ENCODE measurements around the gene EIF4G3. TPM values are rescaled to one million over a fixed set of nuclear protein-coding genes. Genes with fewer than 3 reads are reported as not detected.

The EIF4G3 gene
- total RNA-seq, 4 donors from 2014 or later: 28.3 to 55.5 (median 35.5) TPM

- WGBS, 2 donors: 84 to 88% methylated on average over 3 of the region's 3 CpGs
- peaks cover 0 to 28% (median 0%) of the 10 kb centered on the region in 3 donors for H3K36me3 ChIP-seq
- H3K4me1 ChIP-seq: no peaks in the 10 kb centered on the region
- H3K4me3 ChIP-seq: no peak overlapping the region
- DNase-seq: no peak
- TF ChIP-seq POLR2A (IDR thresholded peaks at IDR 0.05) (no peak), CTCF (IDR thresholded peaks at IDR 0.05) (no peak)
- H3K9me3 ChIP-seq: no peaks in the 10 kb centered on the region
- H3K27ac ChIP-seq: no peak overlapping the region
- H3K27me3 ChIP-seq: no peaks in the 10 kb centered on the region
- intact Hi-C loops (cut with DNase I): no loop called here
These were observed 124.7 kb downstream of the EIF4G3 start for GRCh38 chr1:21052034-21052433.

DNA sequence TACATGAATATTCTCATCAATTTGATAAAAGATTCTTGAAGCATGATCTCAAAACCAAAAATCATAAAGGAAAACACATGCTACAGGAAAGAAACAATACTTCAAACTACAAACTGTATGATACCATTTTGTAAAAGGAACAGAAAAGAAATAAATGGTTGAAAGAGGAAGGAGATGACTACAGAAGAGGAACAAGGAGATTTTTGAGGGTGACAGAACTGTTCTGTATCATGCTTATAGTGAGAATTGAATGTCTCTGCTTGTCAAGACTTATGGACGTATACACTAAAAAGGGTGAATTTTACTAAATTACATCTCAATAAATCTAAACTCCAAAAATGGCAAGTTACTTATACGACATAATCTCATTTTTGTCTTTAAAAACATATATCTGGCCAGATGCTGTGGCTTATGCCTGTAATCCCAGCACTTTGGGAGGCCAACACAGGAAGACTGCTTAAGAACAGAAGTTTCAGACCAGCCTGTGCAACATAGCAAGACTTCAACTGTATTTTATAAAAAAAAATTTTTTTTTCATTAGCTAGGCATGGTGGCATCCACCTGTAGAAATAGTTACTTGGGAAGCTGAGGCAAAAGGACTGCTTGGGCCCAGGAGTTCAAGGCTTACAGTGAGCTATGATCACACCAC, 125.4 kb downstream of the EIF4G3 start:
- no peak for DNase-seq
- Histone ChIP-seq H3K4me3 (no peak overlapping the region), H3K36me3 (peaks cover 0 to 28% (median 0%) of the 10 kb centered on the region in 3 donors), H3K27ac (no peak overlapping the region), H3K4me1 (no peaks in the 10 kb centered on the region), H3K9me3 (no peaks in the 10 kb centered on the region), H3K27me3 (no peaks in the 10 kb centered on the region)
- WGBS, 2 donors: 76 to 93% methylated on average over 2 of the region's 2 CpGs
- TF ChIP-seq POLR2A (IDR thresholded peaks at IDR 0.05): no peak
- TF ChIP-seq CTCF (IDR thresholded peaks at IDR 0.05): no peak
- intact Hi-C loops (cut with DNase I): no loop called here

- WGBS, 2 donors: 33 to 35% methylated on average over 4 of the region's 4 CpGs
- TF ChIP-seq CTCF (IDR thresholded peaks at IDR 0.05): no peak
- TF ChIP-seq POLR2A (IDR thresholded peaks at IDR 0.05): no peak
- no peak overlapping the region for H3K4me3 ChIP-seq
- intact Hi-C loops (cut with DNase I): no loop called here
- H3K4me1 ChIP-seq: no peaks in the 10 kb centered on the region
- H3K36me3 ChIP-seq: peaks cover 0 to 28% (median 0%) of the 10 kb centered on the region in 3 donors
- H3K27me3 ChIP-seq: no peaks in the 10 kb centered on the region
- DNase-seq: no peak
- no peaks in the 10 kb centered on the region for H3K9me3 ChIP-seq
- H3K27ac ChIP-seq: no peak overlapping the region
These were observed 126.7 kb downstream of the EIF4G3 start for GRCh38 chr1:21050031-21050430.

GRCh38 chr1:21048462-21048861, 128.2 kb downstream of the EIF4G3 start:
- Histone ChIP-seq H3K27ac (no peak overlapping the region), H3K36me3 (peaks cover 0 to 28% (median 0%) of the 10 kb centered on the region in 3 donors), H3K4me1 (no peaks in the 10 kb centered on the region), H3K27me3 (no peaks in the 10 kb centered on the region), H3K4me3 (no peak overlapping the region), H3K9me3 (no peaks in the 10 kb centered on the region)
- no peak for DNase-seq
- 95 to 100% methylated on average over 2 to 3 of the region's 4 CpGs for WGBS, 2 donors
- TF ChIP-seq CTCF (IDR thresholded peaks at IDR 0.05) (no peak), POLR2A (IDR thresholded peaks at IDR 0.05) (no peak)
- intact Hi-C loops (cut with DNase I): no loop called here

GRCh38 chr1:21046132-21046531, 130.6 kb downstream of the EIF4G3 start:
- Histone ChIP-seq H3K27me3 (no peaks in the 10 kb centered on the region), H3K9me3 (no peaks in the 10 kb centered on the region), H3K4me3 (no peak overlapping the region), H3K36me3 (peaks cover 0 to 28% (median 0%) of the 10 kb centered on the region in 3 donors), H3K4me1 (no peaks in the 10 kb centered on the region), H3K27ac (no peak overlapping the region)
- intact Hi-C loops (cut with DNase I): no loop called here
- no peak for DNase-seq
- 71 to 89% methylated on average over 3 of the region's 3 CpGs for WGBS, 2 donors
- TF ChIP-seq CTCF (IDR thresholded peaks at IDR 0.05) (no peak), POLR2A (IDR thresholded peaks at IDR 0.05) (no peak)

All from esophagus squamous epithelium (tissue), 5 donors.